ENCODE results near the gene EYS.
"Not testable (repeated sequence)": the region's sequence is repeated elsewhere in the genome, so short reads cannot be mapped to it uniquely, and the experiment has no call there.

The EYS gene

GRCh38 chr6:63910863-63911551 lies 1796.0 kb downstream of the EYS start:
- H3K4me3 ChIP-seq: no peak overlapping the region
- TF ChIP-seq CTCF (IDR thresholded peaks at IDR 0.05): no peak
- no peak for DNase-seq (ENCODE audit: low spot score)
- H3K27ac ChIP-seq: no peak overlapping the region

GRCh38 chr6:63904650-63905248 lies 1802.3 kb downstream of the EYS start:
- DNase-seq (ENCODE audit: low spot score): no peak
- Histone ChIP-seq H3K27ac (no peak overlapping the region), H3K4me3 (no peak overlapping the region)
- no peak for TF ChIP-seq CTCF (IDR thresholded peaks at IDR 0.05)

GRCh38 chr6:63899550-63899949 lies 1807.5 kb downstream of the EYS start:
- H3K27ac ChIP-seq: no peak overlapping the region
- TF ChIP-seq CTCF (IDR thresholded peaks at IDR 0.05): no peak
- no peak for DNase-seq (ENCODE audit: low spot score)

GRCh38 chr6:63897952-63898351 lies 1809.1 kb downstream of the EYS start:
- H3K27ac ChIP-seq: no peak overlapping the region

More at GRCh38 chr6:63899550-63899949, 1807.5 kb downstream of the EYS start:
- no peak overlapping the region for H3K4me3 ChIP-seq

GRCh38 chr6:63897459-63897858 lies 1809.6 kb downstream of the EYS start:
- Histone ChIP-seq H3K27ac (no peak overlapping the region), H3K4me3 (no peak overlapping the region)
- DNase-seq (ENCODE audit: low spot score): no peak
- TF ChIP-seq CTCF (IDR thresholded peaks at IDR 0.05): no peak

More at GRCh38 chr6:63897952-63898351, 1809.1 kb downstream of the EYS start:
- DNase-seq (ENCODE audit: low spot score): no peak
- TF ChIP-seq CTCF (IDR thresholded peaks at IDR 0.05): no peak
- no peak overlapping the region for H3K4me3 ChIP-seq

GRCh38 chr6:63888416-63888815 lies 1818.6 kb downstream of the EYS start:
- H3K4me3 ChIP-seq: no peak overlapping the region
- no peak for DNase-seq (ENCODE audit: low spot score)
- no peak overlapping the region for H3K27ac ChIP-seq
- no peak for TF ChIP-seq CTCF (IDR thresholded peaks at IDR 0.05)

GRCh38 chr6:63887804-63888203 lies 1819.2 kb downstream of the EYS start:
- H3K4me3 ChIP-seq; DNase-seq (ENCODE audit: low spot score): not testable (repeated sequence)

More at GRCh38 chr6:63887804-63888203, 1819.2 kb downstream of the EYS start:
- not testable (repeated sequence) for H3K27ac ChIP-seq
